Renal cortical epithelial cell (primary cell): ENCODE results near the gene E2F1. TPM values are rescaled to one million over a fixed set of nuclear protein-coding genes. Genes with fewer than 3 reads are reported as not detected.
"Not testable (repeated sequence)": the region's sequence is repeated elsewhere in the genome, so short reads cannot be mapped to it uniquely, and the experiment has no call there.

Source experiments
- DNase-seq: peaks from one replicate; pipeline ENCODE4 v3.0.0-alpha.2; 2011; ENCODE audit warnings: low read depth
- total RNA-seq: library from RNA; depleted of rRNA; stranded (reverse); fragments of >200 nt; gene quantifications from 2 replicates; pipeline ENCODE4 v1.2.3, GENCODE V29; 2014

E2F1 gene
- total RNA-seq, 1 donor from 2014 or later = 0.89 TPM

- DNase-seq = no peak
These were observed 24.7 kb upstream of the E2F1 start for GRCh38 chr20:33710681-33711445.

DNA sequence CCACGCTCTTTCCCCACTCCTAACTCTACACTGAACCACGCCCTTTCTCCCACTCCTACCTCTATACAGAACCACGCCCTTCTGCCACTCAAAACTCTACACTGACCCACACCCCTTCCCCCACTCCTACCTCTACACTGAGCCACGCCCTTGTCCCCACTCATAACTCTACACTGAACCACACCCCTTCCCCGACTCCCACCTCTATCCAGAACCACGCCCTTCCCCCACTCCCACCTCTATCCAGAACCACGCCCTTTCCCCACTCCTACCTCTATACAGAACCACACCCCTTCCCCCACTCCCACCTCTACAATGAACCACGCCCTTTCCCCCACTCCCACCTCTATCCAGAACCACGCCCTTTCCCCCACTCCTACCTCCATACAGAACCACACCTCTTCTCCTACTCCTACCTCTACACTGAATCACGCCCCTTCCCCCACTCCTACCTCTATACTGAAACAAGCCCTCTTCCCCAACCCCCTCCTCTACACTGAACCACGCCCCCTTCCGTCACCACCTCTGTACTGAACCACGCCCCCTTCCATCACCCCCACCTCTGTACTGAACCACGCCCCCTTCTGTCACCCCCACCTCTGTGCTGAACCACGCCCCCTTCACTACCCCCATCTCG is 23.8 kb upstream of the E2F1 start:
- DNase-seq = no peak

GRCh38 chr20:33709398-33709797 is 23.2 kb upstream of the E2F1 start:
- DNase-seq = no peak

GRCh38 chr20:33707668-33708067 is 21.5 kb upstream of the E2F1 start:
- DNase-seq = no peak

DNA sequence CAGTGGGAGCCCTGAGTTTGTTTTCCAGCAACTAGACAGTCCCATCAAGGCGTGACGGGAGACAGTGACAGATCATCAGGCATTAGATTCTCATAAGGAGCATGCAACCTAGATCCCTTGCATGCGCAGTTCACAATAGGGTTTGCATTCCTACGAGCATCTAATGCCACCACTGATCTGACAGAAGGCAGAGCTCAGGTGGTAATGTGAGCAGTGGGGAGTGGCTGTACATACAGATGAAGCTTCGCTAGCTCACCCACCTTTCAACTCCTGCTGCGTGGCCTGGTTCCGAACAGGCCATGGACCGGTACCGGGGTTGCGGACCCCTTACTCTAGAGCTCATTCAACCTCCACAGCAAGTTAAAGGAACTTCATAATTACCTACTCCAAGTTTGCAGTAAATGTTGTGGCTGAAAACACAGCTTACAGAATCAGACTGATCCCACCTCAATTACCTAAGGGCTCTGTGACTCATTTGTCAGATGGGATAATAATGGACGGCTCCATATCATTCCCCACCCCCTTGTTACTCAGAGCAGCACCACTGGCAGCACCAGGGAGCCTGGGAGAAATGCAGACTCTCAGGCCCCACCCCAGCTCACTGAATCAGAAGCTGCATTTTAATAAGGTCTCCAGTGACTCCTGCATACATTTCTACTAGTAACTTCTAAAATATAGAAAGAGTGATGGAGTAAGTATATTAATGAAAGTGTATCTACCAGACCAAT is 18.2 kb upstream of the E2F1 start:
- DNase-seq = peak; percentile 47

DNA sequence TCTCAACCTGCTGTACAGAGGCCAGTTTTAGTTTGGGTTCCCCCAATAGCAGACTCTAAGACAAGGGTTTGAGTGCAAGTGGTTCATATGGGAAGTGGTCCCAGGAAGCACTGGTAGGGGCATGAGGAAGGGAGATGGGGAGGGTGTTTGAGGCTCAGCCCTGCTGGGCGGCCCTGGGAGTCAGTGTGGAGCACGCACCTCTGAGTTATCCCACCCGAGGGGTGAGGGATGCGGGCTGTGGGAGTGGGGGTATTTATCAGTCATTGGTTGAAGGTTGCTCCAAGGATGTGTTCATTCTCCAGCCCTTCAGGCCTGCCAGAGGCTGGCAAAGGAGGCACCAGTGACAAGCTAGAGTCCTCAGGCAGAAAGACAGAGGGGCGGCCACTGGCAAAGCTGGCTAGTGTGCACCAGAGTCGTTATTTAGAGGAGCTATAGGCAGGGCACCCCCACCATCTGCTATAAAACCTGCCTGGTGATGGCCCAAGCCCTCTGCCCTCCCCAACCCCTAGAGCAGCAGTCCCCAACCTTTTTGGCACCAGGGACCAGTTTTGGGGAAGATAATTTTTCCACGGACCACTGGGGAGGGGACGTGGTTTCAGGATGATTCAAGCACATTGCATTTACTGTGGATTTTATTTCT is 17.4 kb upstream of the E2F1 start:
- DNase-seq = no peak

- DNase-seq = no peak
These were observed 16.7 kb upstream of the E2F1 start for GRCh38 chr20:33702861-33703260.

DNA sequence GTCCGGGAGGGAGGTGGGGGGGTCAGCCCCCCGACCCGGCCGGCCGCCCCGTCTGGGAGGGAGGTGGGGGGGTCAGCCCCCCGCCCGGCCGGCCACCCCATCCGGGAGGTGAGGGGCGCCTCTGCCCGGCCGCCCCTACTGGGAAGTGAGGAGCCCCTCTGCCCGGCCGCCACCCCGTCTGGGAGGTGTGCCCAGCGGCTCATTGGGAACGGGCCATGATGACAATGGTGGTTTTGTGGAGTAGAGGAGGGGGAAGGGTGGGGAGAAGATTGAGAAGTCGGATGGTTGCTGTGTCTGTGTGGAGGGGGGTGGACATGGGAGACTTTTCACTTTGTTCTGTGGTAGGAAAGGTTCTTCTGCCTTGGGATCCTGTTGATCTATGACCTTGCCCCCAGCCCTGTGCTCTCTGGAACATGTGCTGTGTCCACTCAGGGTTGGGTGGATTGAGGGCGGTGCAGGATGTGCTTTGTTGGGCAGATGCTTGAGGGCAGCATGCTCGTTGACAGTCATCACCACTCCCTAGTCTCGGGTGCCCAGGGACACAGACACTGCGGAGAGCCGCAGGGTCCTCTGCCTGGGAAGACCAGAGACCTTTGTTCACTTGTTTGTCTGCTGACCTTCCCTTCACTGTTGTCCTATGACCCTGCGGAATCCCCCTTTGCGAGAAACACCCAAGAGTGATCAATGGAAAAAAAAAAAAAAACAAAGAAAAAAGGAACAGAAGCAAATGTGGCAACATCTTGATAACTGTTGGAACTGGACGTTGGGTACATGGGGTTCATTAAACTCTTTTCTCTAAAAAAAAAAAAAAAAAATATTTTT is 15.7 kb upstream of the E2F1 start:
- no peak for DNase-seq

DNA sequence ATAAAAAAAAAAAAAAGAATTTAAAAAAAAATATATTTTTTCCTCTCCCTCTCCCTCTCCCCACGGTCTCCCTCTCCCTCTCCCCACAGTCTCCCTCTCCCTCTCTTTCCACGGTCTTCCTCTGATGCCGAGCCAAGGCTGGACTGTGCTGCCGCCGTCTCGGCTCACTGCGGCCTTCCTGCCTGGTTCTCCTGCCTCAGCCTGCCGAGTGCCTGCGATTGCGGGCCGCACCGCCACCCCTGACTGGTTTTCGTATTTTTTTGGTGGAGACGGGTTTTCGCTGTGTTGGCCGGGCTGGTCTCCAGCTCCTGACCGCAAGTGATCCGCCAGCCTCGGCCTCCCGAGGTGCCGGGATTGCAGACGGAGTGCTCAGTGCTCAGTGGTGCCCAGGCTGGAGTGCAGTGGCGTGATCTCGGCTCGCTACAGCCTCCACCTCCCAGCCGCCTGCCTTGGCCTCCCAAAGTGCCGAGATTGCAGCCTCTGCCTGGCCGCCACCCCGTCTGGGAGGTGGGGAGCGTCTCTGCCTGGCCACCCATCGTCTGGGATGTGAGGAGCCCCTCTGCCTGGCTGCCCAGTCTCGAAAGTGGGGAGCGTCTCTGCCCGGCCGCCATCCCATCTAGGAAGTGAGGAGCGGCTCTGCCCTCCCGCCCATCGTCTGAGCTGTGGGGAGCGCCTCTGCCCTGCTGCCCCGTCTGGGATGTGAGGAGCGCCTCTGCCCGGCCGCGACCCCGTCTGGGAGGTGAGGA is 14.7 kb upstream of the E2F1 start:
- not testable (repeated sequence) for DNase-seq

DNA sequence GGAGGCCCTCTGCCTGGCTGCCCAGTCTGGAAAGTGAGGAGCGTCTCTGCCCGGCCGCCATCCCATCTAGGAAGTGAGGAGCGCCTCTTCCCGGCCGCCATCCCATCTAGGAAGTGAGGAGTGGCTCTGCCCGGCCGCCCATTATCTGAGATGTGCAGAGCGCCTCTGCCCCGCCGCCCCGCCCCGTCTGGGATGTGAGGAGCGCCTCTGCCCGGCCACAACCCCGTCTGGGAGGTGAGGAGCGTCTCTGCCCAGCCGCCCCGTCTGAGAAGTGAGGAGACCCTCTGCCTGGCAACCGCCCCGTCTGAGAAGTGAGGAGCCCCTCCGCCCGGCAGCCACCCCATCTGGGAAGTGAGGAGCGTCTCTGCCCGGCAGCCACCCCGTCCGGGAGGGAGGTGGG is 12.8 kb upstream of the E2F1 start:
- DNase-seq = not testable (repeated sequence)

DNA sequence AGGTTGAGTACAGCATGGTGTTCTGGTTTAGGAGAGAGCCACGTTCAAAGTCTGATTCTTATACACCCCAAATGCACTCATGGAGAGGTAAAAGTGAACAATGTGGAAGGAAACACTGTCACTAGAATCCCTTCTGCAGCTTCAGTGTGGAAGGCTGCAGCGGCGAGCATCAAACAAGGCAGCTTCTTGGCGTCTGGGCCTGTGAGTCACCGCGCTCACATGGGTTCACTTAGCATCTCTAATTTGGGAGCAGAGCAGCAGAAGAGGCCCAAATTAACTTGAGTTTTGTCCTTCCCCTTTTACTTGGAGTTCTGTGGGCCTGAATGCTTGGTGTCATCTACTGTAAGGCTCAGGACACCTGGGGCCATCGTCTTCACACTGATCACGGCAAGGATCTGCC is 10.9 kb upstream of the E2F1 start:
- no peak for DNase-seq

DNA sequence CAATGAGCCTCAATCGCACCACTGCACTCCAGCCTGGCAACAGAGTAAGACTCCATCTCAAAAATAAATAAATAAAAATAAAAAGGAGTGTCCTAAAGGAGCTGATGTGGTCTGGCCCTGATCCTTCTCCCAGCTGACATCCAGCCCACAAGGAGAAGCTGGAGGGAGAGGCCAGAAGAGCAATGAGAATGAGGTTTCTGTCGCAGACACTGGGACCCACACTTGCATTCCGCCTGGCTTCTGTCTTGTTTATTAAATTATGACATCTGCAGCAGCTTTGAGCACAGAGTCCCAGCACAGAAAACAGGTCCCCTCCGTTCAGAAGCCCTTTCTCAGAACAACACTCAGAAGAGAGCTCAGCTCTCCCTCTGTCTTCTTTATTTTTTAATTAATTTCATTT is 10.3 kb upstream of the E2F1 start:
- no peak for DNase-seq

DNA sequence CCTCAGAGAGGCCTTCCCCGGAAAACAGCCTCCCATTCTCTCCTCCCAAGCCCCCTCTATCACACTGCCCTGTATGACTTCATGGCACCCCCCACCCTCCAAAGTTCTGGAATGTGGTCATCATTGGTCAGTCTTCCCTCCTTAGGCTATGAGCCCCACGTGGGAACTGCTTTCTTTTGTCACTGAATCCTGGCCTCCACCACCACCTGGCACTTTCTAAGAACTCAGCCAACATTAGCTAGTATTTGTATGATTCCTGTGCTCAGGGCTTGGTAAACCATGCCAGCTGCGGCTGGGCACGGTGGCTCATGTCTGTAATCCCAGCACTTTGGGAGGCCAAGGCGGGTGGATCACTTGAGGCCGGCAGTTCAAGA is 8.4 kb upstream of the E2F1 start:
- DNase-seq = no peak

DNA sequence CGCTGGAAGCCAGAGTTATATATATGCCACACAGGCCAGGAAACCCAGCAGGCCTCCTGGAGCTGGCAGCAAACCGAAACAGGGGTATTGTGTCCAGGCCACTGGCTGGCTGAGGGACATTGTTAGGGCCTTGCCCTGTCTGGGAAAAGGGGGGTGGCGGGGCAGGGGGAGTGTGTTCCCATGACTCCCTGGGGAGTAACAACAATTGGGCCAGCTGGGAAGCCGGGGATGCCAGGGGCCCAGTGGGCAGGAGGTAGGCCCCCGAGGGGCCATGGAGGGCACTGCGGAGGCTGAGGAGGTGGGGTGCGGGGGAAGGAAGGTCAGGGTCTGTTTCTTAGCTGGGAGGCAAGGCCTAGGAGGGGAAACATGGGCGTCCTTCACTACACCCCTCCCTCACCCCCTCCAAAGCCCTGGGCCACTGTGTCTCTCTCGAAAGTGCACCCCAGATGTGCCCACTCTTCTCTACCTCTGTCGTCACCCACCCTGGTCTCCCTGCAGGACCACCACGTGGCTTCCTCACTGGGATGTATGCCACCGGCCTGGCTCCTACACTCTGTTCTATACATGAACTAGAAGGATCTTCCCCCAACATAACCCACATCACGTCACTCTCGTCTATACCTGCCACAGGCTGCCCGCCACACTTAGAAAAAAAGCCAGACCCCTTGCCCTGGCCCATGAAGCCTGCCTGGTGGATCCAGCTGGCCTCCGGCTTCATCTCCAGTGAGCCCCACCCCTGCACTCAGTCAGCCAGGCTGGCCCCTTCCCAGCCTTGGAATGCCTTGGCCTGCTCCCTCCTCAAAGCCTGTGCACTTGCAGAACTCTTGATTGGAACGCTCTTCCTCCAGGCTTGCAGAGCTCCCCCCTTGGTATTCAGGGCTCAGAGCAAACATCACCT is 7.8 kb upstream of the E2F1 start:
- DNase-seq = no peak

DNA sequence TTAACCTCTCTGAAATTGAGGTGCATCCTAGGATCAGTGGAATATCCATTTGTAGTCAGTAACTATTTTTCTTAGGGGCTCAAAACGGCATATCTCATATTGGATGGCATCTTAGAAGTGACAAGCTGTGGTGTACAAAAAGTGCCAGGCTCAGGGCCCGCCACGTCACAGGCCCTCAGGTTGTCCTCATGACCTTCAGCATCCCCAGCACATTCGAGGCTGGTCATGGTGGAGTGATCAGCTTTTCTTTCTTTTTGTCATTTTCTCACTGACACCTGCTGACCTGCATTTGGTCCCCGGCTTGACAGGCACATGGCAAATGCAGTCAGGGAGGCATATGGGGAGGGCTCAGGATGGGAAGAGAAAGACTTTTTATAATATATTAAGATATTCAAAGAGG is 7.1 kb upstream of the E2F1 start:
- no peak for DNase-seq

GRCh38 chr20:33689973-33690372 is 3.8 kb upstream of the E2F1 start:
- DNase-seq = peak; percentile 7

DNA sequence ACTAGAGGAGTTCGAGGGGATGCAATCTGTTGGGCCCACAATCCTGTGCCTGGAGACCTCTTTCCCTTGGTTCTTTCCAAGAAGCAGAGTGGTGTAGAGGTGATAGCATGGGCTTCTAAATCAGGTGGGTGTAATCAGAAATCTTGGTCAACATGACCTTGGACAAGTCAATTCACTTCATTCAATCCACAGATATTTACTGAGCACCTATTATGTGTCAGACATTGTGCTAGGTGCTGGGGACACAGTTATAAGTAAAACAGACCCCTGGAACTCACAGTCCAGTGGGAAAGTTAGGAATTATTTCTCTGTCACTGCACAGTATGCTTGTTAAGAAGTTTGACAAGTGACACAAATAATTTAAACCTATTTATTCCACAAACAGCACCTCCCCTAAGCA is 3.3 kb upstream of the E2F1 start:
- DNase-seq = no peak

DNA sequence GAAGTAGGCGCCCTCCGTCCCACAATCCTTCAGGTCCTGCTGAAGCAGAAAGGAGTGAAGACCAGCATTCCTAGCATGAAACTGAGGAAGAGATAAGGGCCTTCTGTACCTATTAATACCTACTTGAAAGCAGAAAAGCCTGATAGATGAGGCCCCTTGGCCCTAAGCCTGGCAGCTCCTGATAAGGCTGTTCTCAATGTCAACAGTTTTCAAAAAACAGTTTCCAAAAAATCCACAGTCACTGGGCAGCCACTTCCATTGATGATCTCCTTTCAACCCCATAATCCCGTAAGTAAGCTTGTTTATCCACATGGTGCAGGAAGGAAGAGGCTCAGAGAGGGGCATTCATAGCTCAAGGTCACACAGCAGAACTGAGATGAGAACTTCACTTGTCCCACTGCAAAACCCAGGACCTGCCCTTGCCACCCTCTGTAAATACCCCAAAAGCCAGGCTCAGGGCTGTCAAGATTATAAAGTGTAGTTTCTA is 2.8 kb upstream of the E2F1 start:
- DNase-seq = no peak
